HG03039 (cell line): ENCODE results near the gene ETV6.

ENCODE experiments used
- ATAC-seq: cut with Tn5 transposase; IDR thresholded peaks from one replicate; pipeline ENCODE4 v1.9.1; 2021; ENCODE audit warnings: mild to moderate bottlenecking, moderate library complexity; ENCODE audit not compliant: unreplicated experiment

The ETV6 gene

DNA sequence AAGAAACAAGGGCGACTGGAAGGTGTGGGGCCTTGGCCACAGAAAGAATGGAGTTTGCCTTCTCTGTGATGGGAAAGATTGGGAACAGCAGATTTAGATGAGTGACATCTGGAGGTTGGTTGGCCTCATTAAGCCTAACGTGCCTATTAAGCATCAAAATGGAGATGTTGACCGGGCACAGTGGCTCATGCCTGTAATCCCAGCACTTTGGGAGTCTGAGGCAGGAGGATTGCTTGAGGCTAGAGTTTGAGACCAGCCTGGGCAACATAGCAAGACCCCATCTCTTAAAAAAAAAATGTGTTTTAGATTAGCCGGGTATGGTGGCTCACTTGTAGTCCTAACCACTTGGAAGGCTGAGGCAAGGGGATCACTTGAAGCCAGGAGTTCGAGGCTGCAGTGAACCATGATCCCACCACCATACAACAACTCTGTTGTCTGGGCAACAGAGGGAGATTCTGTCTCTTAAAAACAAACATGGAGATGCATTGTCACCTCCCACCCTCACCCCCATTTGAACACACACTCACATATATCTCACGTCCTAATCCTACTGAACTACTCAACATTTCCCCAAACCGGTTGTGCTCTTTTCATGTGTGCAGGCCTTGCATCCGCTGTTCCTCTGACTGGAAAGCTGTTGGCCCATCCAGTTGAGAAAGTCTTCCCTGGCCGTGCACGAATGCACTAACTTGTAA lies 172.1 kb downstream of the ETV6 start:
- no peak for ATAC-seq

DNA sequence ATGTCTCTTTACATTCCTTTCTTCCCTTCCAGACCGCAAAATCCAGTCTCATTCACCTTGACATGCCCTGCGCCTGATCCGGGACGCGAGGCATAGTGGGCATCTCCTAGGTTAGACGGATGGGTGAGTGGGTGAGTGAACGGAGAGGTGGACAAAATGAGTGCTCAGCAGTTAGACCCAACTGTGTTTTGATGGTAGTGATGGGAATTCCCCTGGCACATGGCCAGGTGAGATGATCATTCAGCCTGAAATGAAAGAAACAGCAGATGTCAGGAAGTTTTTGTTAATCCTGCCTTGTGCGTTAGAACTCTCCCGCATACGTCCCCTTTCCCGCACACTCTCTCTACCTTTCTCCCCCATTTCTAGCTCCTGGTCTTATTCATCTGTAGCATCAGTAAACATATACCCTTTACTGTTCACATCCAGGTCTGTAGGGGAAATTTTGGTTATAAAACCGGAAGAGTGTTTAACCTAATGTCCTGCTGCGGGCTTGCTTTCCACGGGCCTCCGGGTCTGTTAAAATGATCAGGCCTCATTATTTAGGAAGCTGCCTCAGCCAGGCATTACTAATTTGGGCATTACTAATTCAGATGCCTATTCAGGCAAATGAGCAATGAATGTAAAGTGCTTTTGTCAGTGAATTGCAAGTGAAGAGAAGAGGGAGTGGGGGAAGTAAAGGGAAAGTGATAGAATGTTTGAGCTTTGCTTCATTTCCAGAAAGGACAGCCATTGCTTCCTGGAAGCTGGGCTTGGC lies 172.8 kb downstream of the ETV6 start:
- ATAC-seq: peak; percentile 45

DNA sequence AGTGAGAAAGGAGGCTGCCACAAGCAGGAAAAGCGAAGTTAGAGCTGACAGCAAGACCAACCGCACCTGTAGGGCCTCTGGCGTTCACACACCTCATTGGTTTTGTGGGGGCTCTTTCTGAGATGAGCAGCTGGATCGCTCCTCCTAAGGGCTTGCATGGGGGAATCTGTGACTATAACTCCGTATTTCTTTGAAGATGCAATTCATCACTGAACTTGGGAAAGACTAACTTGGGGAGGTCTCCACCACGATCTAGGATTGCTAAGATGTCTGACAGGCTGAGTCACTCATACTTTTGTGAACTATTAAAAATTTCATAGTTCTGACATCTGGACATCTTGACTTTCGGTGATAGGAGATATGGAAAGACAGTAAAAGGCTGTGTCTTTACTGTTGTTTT lies 173.6 kb downstream of the ETV6 start:
- ATAC-seq: no peak

DNA sequence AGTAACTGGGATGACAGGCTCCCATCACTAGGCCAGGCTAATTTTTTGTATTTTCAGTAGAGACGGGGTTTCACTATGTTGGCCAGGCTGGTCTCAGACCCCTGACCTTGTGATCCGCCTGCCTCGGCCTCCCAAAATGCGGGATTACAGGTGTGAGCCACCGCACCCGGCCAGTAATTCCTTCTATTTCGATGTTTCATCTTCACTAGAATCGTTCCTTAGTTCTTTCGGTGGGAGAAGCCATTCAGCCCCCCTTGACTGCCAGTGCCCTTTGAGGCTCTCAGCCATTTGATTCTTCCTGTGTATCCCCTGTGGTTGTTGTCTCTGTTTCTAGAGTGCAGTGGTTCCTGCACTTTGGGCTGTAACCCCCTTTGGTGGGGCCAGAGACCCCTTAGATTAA lies 174.1 kb downstream of the ETV6 start:
- no peak for ATAC-seq

DNA sequence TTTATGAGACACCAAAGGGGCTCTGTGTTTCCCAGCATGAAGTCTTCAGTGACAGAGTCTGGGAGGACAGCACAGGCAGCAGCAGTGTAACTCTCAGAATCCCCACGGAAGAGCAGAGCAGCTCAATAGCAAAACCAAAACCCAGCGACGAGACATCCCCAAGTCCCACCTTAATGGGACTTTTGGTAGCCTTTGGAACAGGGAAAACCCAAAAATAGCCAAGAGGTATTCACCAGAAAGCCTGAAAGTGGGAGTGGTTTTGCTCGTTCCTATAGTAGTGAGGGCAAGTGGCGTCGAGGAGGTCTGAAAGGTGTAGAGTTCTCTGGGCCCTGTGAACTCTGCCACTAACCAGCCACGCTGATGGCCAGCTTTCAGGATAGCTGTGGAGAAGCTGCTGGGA lies 174.6 kb downstream of the ETV6 start:
- ATAC-seq: no peak

DNA sequence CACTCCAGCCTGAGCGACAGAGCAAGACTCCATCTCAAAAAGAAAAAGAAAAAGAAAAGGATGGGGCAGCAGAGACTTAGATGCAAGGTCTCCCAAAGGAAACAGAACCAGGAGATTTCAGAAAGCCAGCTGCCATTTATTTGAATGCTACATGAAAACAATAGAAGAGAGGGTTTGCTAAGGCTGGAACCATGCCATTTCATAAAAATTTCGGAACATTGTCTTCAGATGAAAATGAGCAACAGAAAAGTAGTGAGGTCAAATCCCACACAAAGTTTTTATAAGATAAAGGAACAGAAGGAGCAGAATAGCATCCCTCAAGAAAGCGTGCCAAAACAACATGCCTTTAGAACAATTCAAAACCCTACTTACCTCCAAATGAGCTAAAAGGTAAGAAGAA lies 175.3 kb downstream of the ETV6 start:
- no peak for ATAC-seq

DNA sequence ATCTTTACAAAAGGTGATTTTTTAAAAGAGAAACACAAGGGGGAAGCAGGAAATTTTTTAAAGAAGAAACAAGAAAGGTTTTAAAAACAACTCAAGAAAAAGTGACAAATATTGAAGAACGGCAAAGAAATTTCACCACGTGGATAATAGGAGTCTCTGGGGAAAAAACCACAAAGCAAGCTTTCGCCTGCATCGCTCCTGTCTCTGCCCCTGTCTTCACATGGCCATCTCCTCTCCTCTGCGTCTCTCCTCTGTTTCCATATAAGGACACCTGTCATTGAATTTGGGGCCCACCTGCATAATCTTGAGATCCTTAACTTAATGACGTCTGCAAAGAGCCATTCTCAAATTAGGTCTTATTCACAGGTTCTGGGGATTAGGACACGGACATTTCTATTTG lies 175.8 kb downstream of the ETV6 start:
- no peak for ATAC-seq

DNA sequence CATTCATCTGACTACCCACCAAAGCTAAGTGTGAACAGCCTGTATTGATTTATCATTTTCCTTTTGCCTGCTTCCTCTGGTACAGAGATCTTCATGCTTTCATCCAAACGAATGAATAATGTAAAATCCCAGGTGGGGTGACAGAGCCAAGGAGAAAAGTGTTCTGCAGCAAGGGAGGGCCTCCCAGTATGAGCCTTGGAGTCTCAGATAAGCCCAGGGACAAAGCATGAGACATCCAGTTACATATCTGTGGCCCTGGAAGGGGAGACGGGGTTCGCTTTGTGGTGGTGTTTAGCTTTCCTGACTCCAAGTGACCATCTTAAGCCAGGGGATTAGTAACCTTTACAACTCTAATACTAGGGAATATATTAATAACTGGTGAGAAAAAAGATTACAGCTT lies 177.1 kb downstream of the ETV6 start:
- ATAC-seq: no peak

DNA sequence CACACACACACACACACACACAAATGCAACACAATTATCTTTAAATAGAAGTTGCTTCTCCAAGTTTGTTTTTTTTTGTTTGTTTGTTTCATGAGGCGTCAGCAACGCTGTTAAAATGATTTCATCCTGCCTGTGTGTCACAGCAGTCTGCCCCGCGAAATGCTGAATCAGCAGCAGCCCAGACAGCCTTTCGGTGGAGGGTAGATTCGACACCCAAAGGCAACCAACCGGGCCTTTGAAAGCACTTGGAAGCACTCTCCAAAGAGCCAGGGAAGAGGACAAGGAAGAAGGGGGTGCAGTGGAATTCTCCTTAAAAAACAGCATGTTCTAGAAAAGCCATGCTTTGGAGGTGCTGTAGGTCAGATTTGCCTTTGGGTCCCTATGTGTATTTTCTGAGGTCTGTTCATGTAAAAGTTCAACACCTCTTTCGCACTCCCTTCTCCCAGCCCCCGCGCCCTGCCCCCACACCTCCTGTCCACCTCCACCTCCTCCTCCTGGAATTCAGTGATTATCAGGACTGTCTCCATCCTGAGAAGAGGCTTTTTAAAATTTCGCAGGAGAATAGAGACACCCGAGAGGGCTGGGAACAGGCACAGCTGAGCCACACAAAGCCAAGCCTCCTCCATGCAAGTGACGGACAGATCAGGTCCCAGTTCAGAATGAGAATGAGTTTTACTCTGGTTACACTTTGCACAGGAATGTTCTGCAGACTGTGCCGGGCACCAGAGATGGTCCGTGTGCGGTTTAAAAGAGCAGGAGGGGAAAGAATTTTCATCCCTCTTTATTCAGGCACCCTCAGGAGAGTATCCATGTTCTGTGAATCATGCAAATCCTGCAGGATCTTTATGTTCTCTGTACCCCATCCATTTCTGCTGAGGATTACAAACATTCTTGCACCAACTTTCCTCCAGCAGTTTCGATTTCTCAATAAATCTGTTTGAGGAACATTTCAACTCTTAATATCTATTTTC lies 177.9 kb downstream of the ETV6 start:
- ATAC-seq: no peak

DNA sequence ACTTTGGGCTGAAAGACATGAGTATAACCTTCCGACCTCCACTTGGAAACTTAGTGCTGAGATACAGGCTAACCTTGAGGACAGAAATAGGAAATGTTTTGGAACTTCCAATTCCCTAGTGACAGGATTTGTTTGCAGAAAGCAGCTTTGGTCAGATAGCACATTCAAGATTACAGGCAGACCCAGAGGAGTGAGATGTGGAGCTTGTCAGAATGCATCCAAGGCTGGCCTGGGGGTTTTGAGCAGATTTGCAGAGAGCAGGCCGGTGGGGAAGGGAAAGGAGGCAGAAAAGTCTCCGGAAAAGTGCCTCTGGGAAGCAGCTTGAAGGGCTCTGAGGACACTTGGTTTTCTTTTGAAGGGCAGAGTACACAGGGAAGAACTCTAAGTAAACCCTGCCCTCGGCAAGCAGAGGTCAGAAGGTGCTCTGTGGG lies 180.3 kb downstream of the ETV6 start:
- no peak for ATAC-seq

DNA sequence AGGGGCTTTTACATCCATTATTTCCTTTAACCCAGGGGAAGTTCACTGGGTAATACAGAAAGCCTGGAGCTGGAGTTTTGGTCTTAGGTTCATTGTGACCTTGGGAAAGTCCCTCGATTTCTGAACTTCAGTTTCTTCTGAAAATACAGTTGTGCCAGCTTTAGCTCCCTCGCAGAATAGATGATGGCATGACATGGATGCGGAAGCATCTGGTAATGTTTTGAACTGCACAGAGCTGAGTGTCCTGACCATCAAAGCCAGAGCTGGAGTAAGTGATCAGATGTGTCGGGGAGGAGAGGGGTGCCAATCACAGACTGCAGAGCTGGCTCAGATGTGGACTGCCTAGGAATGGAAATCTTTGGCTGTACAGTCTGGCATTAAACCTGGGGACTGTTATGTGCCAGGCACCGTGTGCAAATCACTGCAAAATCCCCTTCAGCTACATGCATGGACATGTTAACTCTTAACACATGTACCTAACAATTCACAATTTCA lies 180.9 kb downstream of the ETV6 start:
- no peak for ATAC-seq

DNA sequence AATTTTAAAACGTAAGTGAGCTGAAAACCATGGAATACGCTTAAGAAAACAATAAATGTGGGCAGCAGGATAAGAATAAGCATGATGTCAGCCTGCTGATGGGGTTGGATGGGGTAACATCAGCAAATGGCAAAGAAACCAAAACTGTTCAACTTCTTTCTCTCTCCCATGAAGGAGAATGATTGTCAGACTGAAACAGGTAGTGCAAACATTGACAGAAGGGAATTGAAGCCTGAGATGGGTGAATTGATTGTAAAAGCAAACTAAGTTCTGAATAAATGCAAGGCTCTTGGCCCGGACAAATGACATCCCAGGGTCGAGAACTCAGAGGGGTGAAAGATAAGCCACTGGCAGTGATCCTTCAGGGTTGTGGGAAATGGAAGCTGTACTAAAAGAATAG lies 182.6 kb downstream of the ETV6 start:
- ATAC-seq: no peak

DNA sequence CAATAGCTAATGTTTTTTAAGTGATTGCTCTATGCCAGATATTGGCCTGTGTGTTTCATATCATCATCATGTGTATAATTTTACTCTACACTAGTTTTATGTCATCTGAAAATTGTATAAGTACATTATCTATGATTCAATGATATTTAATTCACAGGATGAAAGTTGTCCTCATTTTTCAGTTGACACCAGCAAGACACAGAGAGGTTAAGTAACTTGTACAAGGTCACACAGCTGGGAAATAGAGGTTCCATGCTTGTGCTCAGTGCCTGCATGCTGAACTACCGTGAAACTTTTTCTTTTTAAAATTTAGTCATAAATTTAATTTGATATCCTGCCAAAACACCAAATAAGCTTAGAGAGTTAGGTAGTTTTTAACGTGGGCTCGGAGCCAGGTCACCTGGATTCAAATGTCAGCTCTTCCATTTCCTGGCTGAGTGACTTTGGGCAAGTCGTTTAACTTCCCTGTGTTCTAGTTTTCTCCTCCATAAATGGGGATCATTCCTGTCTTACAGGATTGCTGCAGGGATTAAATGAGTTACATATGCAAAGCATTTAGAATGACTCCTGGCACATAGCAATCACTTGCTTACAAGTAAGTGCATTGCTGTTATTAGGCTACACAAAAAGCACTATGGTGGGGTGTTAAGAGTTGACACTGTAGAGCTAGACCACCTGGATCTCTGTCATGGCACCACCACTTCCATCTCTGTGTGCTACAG lies 183.9 kb downstream of the ETV6 start:
- no peak for ATAC-seq

DNA sequence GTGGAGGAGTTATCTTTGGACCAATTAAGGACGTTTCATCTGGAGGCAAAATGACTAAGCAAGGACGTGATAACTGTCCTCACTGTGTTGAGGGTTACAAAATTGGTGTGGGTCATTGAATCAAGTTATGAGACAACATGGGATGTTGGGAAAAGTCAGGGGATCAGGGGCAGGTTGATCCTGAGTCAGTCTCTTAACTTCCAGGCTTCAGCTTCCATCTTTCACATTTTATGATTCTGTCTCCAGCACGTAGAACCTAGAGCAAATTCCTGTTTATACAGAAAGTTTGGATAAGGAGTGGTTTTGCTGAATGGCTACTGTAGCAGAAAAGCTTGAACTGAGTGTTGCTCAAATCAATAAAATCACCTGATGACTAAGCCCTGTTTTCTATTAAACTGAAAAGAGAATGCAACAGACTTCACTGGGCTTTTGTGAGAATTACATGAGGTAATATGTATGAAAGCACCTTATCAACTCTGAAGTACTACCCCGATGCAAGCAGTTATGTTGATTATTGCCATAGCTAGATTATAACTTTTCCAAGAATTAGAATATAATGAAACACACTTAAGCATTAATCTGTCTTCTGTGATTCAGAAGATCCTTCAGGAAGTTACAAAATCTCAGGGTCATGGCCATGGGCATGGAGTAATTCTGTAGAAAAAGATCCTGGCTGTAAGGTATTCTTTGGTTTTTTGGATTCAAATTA lies 184.8 kb downstream of the ETV6 start:
- no peak for ATAC-seq

DNA sequence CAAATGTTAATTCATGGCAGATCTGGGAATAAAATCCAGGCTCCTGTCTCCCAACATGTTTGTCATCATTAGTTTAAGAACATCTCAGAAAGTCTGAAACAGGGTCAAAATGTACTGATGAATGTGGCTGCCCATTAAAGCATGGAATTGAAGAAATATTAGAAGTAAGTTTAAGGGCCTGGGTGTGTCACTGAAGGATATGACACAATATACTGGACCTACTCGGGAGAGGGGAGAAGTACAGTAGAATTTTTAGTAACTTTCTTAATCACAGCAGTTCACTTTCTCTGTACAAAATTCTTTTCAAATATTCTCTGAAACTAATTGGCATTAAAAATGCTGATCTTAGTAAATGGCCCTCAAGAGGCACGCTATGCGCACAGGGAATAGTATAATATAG lies 185.5 kb downstream of the ETV6 start:
- ATAC-seq: no peak

DNA sequence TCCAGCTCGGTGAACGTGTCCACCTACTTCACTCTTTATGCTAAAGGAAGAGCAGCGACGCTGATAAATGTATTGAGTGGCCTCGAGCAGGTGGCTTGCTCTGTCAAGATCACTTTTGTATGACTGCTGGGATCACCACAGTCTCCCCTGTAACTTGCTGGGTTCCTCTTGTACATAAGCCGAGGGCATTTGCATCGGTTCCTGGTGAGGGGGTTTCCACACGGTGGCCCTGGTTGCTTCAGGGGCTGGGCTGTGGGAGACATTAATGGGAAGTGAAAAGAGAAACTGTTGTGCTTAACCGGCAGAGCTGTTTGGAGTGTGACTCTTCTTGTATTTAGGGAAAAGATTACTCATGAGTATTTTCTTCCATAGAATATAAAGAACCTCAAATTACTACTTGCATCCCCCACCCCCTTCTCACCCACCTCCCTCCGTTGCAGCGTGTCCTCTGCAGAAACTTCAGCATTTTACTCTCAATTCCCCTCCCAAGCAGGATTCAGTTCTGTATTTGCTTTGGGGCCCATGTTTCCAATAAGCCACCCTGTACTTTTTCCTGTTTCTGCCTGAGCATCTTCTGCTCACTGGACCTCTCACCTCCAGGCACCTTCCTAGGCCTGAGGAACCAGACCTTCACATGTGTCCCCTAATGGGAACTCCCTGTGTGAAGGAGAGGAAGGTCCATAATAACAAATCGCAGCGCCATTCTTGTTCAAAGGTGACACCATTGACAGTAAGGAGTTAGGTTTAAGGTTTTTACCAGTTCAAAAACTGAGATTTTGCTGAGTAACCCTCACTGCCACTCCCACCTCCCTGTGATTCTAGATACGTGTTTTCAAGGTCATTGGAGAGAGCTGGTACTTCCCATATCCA lies 187.0 kb downstream of the ETV6 start:
- peak; percentile 89 for ATAC-seq

DNA sequence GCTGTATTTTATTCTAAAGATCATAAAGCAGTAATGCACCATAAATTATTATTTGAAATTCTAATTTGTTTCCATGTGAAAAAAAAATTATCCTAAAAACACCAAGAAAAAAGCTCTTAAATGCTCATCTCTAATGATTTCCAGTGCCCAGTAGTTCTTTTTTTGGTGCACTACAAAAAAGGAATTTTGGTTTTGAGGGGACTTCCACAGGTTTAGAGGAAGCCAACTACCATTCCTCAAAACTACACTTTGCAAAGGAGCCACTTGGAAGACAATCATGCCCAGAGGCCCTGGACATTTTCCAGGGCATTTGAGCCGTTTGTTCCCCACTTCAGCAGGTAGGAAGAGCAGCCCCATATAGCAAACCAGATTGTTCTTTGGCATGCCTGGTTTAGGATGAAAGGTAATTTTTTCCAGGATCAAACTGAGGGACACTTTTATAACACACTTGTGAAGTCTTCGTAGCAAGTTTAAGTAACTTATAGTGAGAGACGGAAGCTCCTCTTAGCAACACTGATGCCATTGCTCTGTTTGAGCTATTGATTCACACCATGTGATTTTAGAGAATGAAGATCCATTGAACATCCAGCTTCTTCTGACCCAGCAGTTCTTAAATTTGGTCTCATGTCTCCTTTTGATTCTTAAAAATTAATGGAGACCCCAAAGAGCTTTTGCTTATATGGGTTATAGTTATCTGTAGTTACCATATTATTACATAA lies 187.9 kb downstream of the ETV6 start:
- ATAC-seq: no peak

DNA sequence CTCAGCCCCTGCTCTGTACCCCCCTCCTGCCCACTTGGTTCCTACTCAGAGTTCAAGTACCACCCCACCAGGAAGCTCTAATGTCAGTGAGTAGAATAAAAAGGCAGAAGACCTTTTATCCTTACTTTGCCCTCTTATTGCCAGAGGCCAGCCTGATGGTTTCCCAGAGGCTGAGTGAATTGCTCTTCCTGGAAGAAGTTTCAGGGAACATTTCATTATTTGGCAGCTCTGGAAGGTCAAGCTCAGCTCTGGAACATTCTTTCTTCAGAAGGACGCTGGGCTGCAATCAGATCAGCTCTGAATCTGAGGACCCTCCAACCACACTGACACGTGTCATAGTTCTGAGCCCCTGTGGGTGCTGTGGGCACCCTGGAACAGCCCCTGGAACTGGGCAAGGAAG lies 188.9 kb downstream of the ETV6 start:
- ATAC-seq: no peak
